ENCODE measurements around the gene SYNJ2. TPM values are rescaled to one million over a fixed set of nuclear protein-coding genes. Genes with fewer than 3 reads are reported as not detected.
"Not testable (repeated sequence)": the region's sequence is repeated elsewhere in the genome, so short reads cannot be mapped to it uniquely, and the experiment has no call there.

Gene SYNJ2
- polyA plus RNA-seq, 2 of the 4 experiments (the other 2 are of a cell fraction): 22.3 to 26.5 TPM

GRCh38 chr6:157946865-157947532 lies 34.7 kb upstream of the SYNJ2 start:
- POLR2A ChIA-PET: no interaction called here
- H3K4me3 ChIP-seq: no peak overlapping the region
- no peak overlapping the region for H3K4me2 ChIP-seq
- H3K9me3 ChIP-seq: peaks cover 5% of the 10 kb centered on the region; the same call in 1 of the 3 replicates
- ATAC-seq (peak; percentile 73 to 80; a peak in 4 of 6 replicates), DNase-seq (ENCODE audit: low read depth in 1 of 2, low spot score in 1 of 2) (peak in 1 of 2 experiments; percentile 33), FAIRE-seq (no peak)
- H3K27ac ChIP-seq: no peak overlapping the region
- CTCF ChIA-PET: interaction anchor here (0.7 to 1.2 kb wide), 8 partner anchors 9 to 191 kb away, joined by 3 to 5 read pairs (median 4); no protein-coding TSS in a partner anchor
- no peak for TF ChIP-seq SMC3 (IDR thresholded peaks at IDR 0.05)
- TF ChIP-seq CTCF (IDR thresholded peaks at IDR 0.05): 0 out of 3 replicates have a peak, but pooled peaks have one; percentile 20
- TF ChIP-seq RAD21 (conservative IDR thresholded peaks at IDR 0.05 in 1 of 2, IDR thresholded peaks at IDR 0.05 in 1 of 2): peak; percentile 21 to 47; a peak in 3 of 5 replicates
- WGBS (ENCODE audit: missing lambda C conversion rate): 86% methylated on average over 5 of the region's 5 CpGs
- H3K4me1 ChIP-seq: no peaks in the 10 kb centered on the region

GRCh38 chr6:157950899-157951298 lies 30.8 kb upstream of the SYNJ2 start:
- H3K4me2 ChIP-seq; H3K4me3 ChIP-seq; ATAC-seq; H3K27ac ChIP-seq; FAIRE-seq; POLR2A ChIA-PET; DNase-seq (ENCODE audit: low read depth in 1 of 2, low spot score in 1 of 2); H3K4me1 ChIP-seq; H3K9me3 ChIP-seq: not testable (repeated sequence)
- 89% methylated on average over 1 of the region's 1 CpG for WGBS (ENCODE audit: missing lambda C conversion rate)
- CTCF ChIA-PET: interaction anchor here (1.8 kb wide), 1 partner anchor 12 kb away, joined by 3 read pairs; no protein-coding TSS in a partner anchor

- Histone ChIP-seq H3K27ac (no peak overlapping the region), H3K4me2 (no peak overlapping the region), H3K9me3 (peaks cover 8% of the 10 kb centered on the region; the same call in 2 of the 3 replicates), H3K4me1 (no peaks in the 10 kb centered on the region), H3K4me3 (no peak overlapping the region)
- FAIRE-seq: no peak
- ChIA-PET POLR2A (no interaction called here), CTCF (interaction anchor here (1.8 kb wide), 1 partner anchor 12 kb away, joined by 3 read pairs; no protein-coding TSS in a partner anchor)
- no peak for DNase-seq (ENCODE audit: low read depth in 1 of 2, low spot score in 1 of 2)
- TF ChIP-seq HMGXB4 (CRISPR knock-in tag; IDR thresholded peaks at IDR 0.05; ENCODE audit: borderline replicate concordance): no peak
- no peak for TF ChIP-seq ZNF302 (CRISPR knock-in tag; IDR thresholded peaks at IDR 0.05)
- TF ChIP-seq MAZ (IDR thresholded peaks at IDR 0.05; ENCODE audit: borderline replicate concordance, low read depth, low read length): no peak
- no peak for TF ChIP-seq ATOH8 (CRISPR knock-in tag; IDR thresholded peaks at IDR 0.05; ENCODE audit: low read depth)
- TF ChIP-seq MAFK (IDR thresholded peaks at IDR 0.05; ENCODE audit: partially characterized antibody): no peak
- TF ChIP-seq JUNB (IDR thresholded peaks at IDR 0.05): no peak
- no peak for TF ChIP-seq CHD2 (IDR thresholded peaks at IDR 0.05; ENCODE audit: low read length, partially characterized antibody)
- no peak for TF ChIP-seq HES2 (IDR thresholded peaks at IDR 0.05)
- TF ChIP-seq BHLHE40 (IDR thresholded peaks at IDR 0.05; ENCODE audit: low read depth, low read length): no peak
- WGBS (ENCODE audit: missing lambda C conversion rate): 76% methylated on average over 5 of the region's 9 CpGs
- no peak for ATAC-seq
These were observed 29.8 kb upstream of the SYNJ2 start for GRCh38 chr6:157951828-157952227.
